GM12865 (cell line): Measurements from ENCODE around the gene ZNF83.

Experiments
- DNase-seq: peaks from one replicate; pipeline ENCODE4 v3.0.0; 2010; ENCODE audit warnings: low read depth
- H3K4me3 ChIP-seq: 2 replicates; pipeline ENCODE4 v1.5.1; 2011; ENCODE audit warnings: mild to moderate bottlenecking, low read depth, low read length, control low read depth
- CTCF ChIP-seq: IDR thresholded peaks from 2 replicates; pipeline ENCODE4 v1.5.1; 2011; ENCODE audit warnings: low read length, control low read depth, low read depth, inconsistent platforms; ENCODE audit not compliant: insufficient read depth; ENCODE audit errors: missing control alignments

Gene ZNF83

GRCh38 chr19:52669586-52669985, 31.4 kb upstream of the ZNF83 start:
- DNase-seq, result no peak
- no peak for TF ChIP-seq CTCF
- no peak overlapping the region for H3K4me3 ChIP-seq

- no peak for TF ChIP-seq CTCF
- no peak overlapping the region for H3K4me3 ChIP-seq
- DNase-seq, result no peak
Measured at GRCh38 chr19:52667972-52668371, 29.8 kb upstream of the ZNF83 start.

- no peak for TF ChIP-seq CTCF
- no peak overlapping the region for H3K4me3 ChIP-seq
- no peak for DNase-seq
Measured at GRCh38 chr19:52666506-52666905, 28.4 kb upstream of the ZNF83 start.

- TF ChIP-seq CTCF, result no peak
- no peak overlapping the region for H3K4me3 ChIP-seq
- no peak for DNase-seq
Measured at GRCh38 chr19:52665529-52665928, 27.4 kb upstream of the ZNF83 start.

GRCh38 chr19:52665027-52665426, 26.9 kb upstream of the ZNF83 start:
- no peak for TF ChIP-seq CTCF
- no peak for DNase-seq
- H3K4me3 ChIP-seq, result no peak overlapping the region

- no peak for TF ChIP-seq CTCF
- DNase-seq, result no peak
Measured at GRCh38 chr19:52664461-52664860, 26.3 kb upstream of the ZNF83 start.

DNA sequence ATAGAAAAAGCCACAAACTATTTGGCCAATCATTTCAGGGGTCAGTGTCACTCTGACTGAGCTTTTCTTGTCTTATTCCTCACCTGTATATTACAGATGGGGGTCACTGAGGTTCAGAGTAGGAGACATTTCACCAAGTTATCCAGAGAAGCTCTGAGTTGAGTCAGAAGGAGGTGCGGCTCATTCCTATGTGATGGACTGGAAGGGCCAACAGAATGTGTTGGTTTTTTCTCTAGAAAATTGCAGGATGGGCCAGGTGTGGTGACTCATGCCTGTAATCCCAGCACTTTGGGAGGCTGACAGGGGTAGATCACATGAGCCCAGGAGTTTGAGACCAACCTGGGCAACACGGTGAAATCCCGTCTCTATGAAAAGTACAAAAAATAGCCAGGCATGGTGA, 24.5 kb upstream of the ZNF83 start:
- TF ChIP-seq CTCF, result no peak
- DNase-seq, result no peak

More at GRCh38 chr19:52664461-52664860, 26.3 kb upstream of the ZNF83 start:
- H3K4me3 ChIP-seq, result no peak overlapping the region

More for the DNA sequence above, 24.5 kb upstream of the ZNF83 start:
- H3K4me3 ChIP-seq, result no peak overlapping the region
